ENCODE measurements around the gene ACADS. TPM values are rescaled to one million over a fixed set of nuclear protein-coding genes. Genes with fewer than 3 reads are reported as not detected.

Gene ACADS
- total and polyA plus RNA-seq, 11 donors: 56.7 to 213 (median 78.8) TPM

DNA sequence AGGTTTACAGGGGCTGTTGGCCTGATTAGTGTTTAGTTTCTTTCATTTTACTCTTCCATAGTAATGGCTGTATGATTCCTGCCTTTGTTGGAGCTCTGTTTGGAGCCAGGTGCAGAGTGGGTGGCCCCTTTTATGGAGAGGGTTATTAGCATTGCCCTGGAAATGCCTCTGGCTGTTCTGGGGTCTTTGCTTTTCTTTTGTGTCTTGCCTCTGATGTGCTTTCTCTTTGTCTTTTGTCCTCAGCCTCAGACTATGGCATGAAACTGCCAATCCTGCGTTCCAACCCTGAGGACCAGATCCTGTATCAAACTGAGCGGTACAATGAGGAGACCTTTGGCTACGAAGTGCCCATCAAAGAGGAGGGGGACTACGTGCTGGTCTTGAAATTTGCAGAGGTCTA, 31.8 kb upstream of the ACADS start:
- intact Hi-C loops (cut with DNase I): no loop called here
- 84 to 91% (median 88%) methylated on average over 4 of the region's 4 CpGs for WGBS, 4 donors
- no peak for DNase-seq
- no peak overlapping the region for H3K4me3 ChIP-seq
- H3K27ac ChIP-seq: peak overlapping the region in 7 of 12 donors; percentile 2 to 95 (median 14)
- H3K36me3 ChIP-seq: peaks cover 0 to 61% (median 41%) of the 10 kb centered on the region in 9 donors
- TF ChIP-seq CTCF (IDR thresholded peaks at IDR 0.05): no peak
- TF ChIP-seq POLR2A (IDR thresholded peaks at IDR 0.05): no peak
- no peak for ATAC-seq
- peaks cover 7 to 87% (median 63%) of the 10 kb centered on the region in 12 donors for H3K4me1 ChIP-seq
- no peaks in the 10 kb centered on the region for H3K27me3 ChIP-seq
- no peaks in the 10 kb centered on the region for H3K9me3 ChIP-seq

DNA sequence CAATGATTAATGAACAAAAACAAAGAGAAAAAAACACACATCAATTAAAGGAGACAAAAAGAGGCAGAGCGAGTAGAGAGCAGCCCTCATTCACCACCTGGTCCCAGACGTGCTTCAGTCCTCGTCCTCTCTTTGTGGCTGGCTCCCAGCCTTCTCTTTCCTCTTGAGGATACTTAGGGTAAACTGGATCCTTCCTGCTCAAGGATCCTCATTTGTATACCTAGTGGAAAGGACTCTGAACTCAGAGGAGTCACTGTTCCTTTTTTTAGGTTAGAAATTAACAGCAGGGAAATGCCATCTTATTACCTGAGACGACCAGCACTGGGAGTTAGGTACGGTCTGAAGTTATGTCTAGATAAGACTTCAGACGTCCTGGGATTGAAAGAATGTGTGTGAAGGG, 29.0 kb upstream of the ACADS start:
- Histone ChIP-seq H3K4me1 (peaks cover 10 to 87% (median 62%) of the 10 kb centered on the region in 12 donors), H3K9me3 (no peaks in the 10 kb centered on the region), H3K27ac (peak overlapping the region in 8 of 12 donors; percentile 63 to 91 (median 86)), H3K27me3 (no peaks in the 10 kb centered on the region), H3K4me3 (no peak overlapping the region), H3K36me3 (peaks cover 0 to 89% (median 64%) of the 10 kb centered on the region in 9 donors)
- DNase-seq: no peak
- intact Hi-C loops (cut with DNase I): no loop called here
- no peak for ATAC-seq
- TF ChIP-seq CTCF (IDR thresholded peaks at IDR 0.05): no peak
- TF ChIP-seq POLR2A (IDR thresholded peaks at IDR 0.05): no peak
- 63 to 74% (median 69%) methylated on average over 6 of the region's 6 CpGs for WGBS, 4 donors

DNA sequence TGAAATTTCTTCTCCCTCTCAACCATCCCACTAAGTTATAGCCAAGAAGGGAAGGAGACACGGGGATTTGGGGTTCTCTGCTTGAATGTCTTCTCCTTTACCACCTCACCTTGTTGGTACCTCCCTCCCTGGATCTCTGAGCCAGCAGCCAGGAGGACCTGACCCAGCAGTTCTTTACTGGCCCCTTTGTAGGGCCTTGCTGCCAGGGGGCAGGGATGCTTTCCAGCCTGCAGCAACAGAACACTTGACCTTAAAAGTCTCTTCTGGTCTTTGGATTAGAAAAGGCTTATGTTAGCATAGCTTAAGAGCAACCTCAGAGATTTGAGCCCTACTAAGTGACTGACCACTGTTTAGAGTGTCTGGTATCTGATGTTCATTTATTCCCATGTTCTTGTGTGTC, 28.3 kb upstream of the ACADS start:
- peaks cover 0 to 93% (median 66%) of the 10 kb centered on the region in 9 donors for H3K36me3 ChIP-seq
- no peak for DNase-seq
- WGBS, 4 donors: 85 to 94% (median 89%) methylated on average over 1 of the region's 1 CpG
- H3K27ac ChIP-seq: peak overlapping the region; percentile 33 to 91 (median 84)
- TF ChIP-seq CTCF (IDR thresholded peaks at IDR 0.05) (no peak), POLR2A (IDR thresholded peaks at IDR 0.05) (no peak)
- ATAC-seq: no peak
- H3K27me3 ChIP-seq: no peaks in the 10 kb centered on the region
- peaks cover 10 to 85% (median 58%) of the 10 kb centered on the region in 12 donors for H3K4me1 ChIP-seq
- intact Hi-C loops (cut with DNase I): no loop called here
- no peak overlapping the region for H3K4me3 ChIP-seq
- H3K9me3 ChIP-seq: no peaks in the 10 kb centered on the region

DNA sequence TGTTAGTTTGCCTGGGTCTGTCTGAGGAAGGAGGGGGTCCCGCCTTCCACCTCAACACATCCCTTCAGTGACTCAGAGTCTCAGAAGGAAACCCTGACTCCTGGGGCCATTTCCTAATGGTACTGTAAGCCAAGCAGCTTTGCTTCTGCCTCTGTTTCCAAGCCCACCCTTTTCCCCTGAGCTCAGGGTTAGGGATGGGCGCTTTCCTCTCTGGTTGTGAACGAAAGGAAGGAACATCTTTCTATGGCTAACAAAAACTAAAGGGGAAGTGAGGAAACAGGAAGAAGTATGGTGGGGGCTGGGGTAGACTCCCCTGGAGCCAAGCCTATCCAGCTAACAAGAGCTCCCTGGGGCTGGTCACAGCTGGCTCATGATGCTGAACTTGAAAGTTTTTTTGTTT, 27.0 kb upstream of the ACADS start:
- Histone ChIP-seq H3K4me1 (peaks cover 10 to 86% (median 54%) of the 10 kb centered on the region in 12 donors), H3K27me3 (no peaks in the 10 kb centered on the region), H3K4me3 (no peak overlapping the region), H3K9me3 (no peaks in the 10 kb centered on the region), H3K27ac (peak overlapping the region; percentile 63 to 91 (median 84)), H3K36me3 (peaks cover 0 to 92% (median 70%) of the 10 kb centered on the region in 9 donors)
- WGBS, 4 donors: 53 to 71% (median 64%) methylated on average over 3 of the region's 3 CpGs
- peak; percentile 53 to 91 (median 56) for ATAC-seq
- peak in 4 of 5 donors; percentile 36 to 58 (median 52) for DNase-seq
- TF ChIP-seq POLR2A (IDR thresholded peaks at IDR 0.05) (no peak), CTCF (IDR thresholded peaks at IDR 0.05) (no peak)
- intact Hi-C loops (cut with DNase I): no loop called here

Measured in heart left ventricle (tissue), 16 donors.